H9 (cell line): ENCODE results near the gene SLC22A3. TPM values are rescaled to one million over a fixed set of nuclear protein-coding genes. Genes with fewer than 3 reads are reported as not detected.

Experiments used
- DNase-seq: peaks from one replicate; pipeline ENCODE4 v3.0.0-alpha.2; 2017
- H2AFZ ChIP-seq: one replicate; pipeline ENCODE4 v1.6.1; 2013; ENCODE audit warnings: mild to moderate bottlenecking, low read length, control low read depth, moderate library complexity
- H2AK5ac ChIP-seq: 2 replicates; pipeline ENCODE4 v1.6.1; 2013; ENCODE audit warnings: low read length, control low read depth, mixed read lengths; ENCODE audit not compliant: insufficient read length
- H2BK120ac ChIP-seq: one replicate; pipeline ENCODE4 v1.6.1; 2013; ENCODE audit warnings: low read depth, mild to moderate bottlenecking, low read length, control low read depth, inconsistent platforms; ENCODE audit not compliant: poor library complexity, severe bottlenecking
- H2BK12ac ChIP-seq: 2 replicates; pipeline ENCODE4 v1.6.1; 2013; ENCODE audit warnings: low read length, control low read depth, mixed read lengths, low read depth; ENCODE audit not compliant: insufficient read length
- H2BK15ac ChIP-seq: 2 replicates; pipeline ENCODE4 v1.6.1; 2013; ENCODE audit warnings: low read depth, low read length, control low read depth
- H2BK20ac ChIP-seq: one replicate; pipeline ENCODE4 v1.6.1; 2013; ENCODE audit warnings: low read depth, mild to moderate bottlenecking, low read length, control low read depth, inconsistent platforms; ENCODE audit not compliant: poor library complexity, severe bottlenecking
- H2BK5ac ChIP-seq: 2 replicates; pipeline ENCODE4 v1.6.1; 2013; ENCODE audit warnings: low read length, control low read depth, mixed read lengths; ENCODE audit not compliant: insufficient read length
- H3K14ac ChIP-seq: 2 replicates; pipeline ENCODE4 v1.6.1; 2013; ENCODE audit warnings: low read length, control low read depth; ENCODE audit not compliant: insufficient read depth
- H3K18ac ChIP-seq: 2 replicates; pipeline ENCODE4 v1.6.1; 2013; ENCODE audit warnings: low read depth, mild to moderate bottlenecking, mixed read lengths, low read length, control low read depth; ENCODE audit not compliant: insufficient read length
- H3K23ac ChIP-seq: 2 replicates; pipeline ENCODE4 v1.6.1; 2013; ENCODE audit warnings: low read length, control low read depth, mixed read lengths, low read depth; ENCODE audit not compliant: insufficient read length
- H3K23me2 ChIP-seq: 2 replicates; pipeline ENCODE4 v1.6.1; 2013; ENCODE audit warnings: low read depth, mild to moderate bottlenecking, mixed read lengths, low read length, control low read depth; ENCODE audit not compliant: insufficient read length, poor library complexity, severe bottlenecking
- H3K27ac ChIP-seq: 2 replicates; pipeline ENCODE4 v1.5.1; 2013; ENCODE audit warnings: low read length, control low read depth, mixed read lengths, low read depth; ENCODE audit not compliant: insufficient read length
- H3K27me3 ChIP-seq: 2 replicates; pipeline ENCODE4 v1.6.1; 2013; ENCODE audit warnings: low read length, control low read depth, inconsistent platforms; ENCODE audit not compliant: insufficient read depth
- H3K4ac ChIP-seq: 2 replicates; pipeline ENCODE4 v1.6.1; 2013; ENCODE audit warnings: low read depth, mild to moderate bottlenecking, control low read depth, inconsistent platforms, low read length, moderate library complexity
- H3K4me1 ChIP-seq: 2 replicates; pipeline ENCODE4 v1.6.1; 2013; ENCODE audit warnings: low read length, control low read depth, inconsistent platforms; ENCODE audit not compliant: insufficient read depth
- H3K4me2 ChIP-seq: 2 replicates; pipeline ENCODE4 v1.6.1; 2013; ENCODE audit warnings: low read length, control low read depth, mixed read lengths; ENCODE audit not compliant: insufficient read length, insufficient read depth
- H3K56ac ChIP-seq: 2 replicates; pipeline ENCODE4 v1.6.1; 2013; ENCODE audit warnings: low read depth, mild to moderate bottlenecking, mixed read lengths, low read length, control low read depth; ENCODE audit not compliant: insufficient read length
- H3K79me1 ChIP-seq: 2 replicates; pipeline ENCODE4 v1.6.1; 2013; ENCODE audit warnings: low read depth, mild to moderate bottlenecking, moderate library complexity, low read length, control low read depth, inconsistent platforms; ENCODE audit not compliant: insufficient read depth, poor library complexity, severe bottlenecking
- H3K79me2 ChIP-seq: 2 replicates; pipeline ENCODE4 v1.6.1; 2013; ENCODE audit warnings: low read length, control low read depth, inconsistent platforms; ENCODE audit not compliant: insufficient read depth
- H3K9ac ChIP-seq: 2 replicates; pipeline ENCODE4 v1.6.1; 2013; ENCODE audit warnings: low read length, control low read depth, mixed read lengths; ENCODE audit not compliant: insufficient read length; ENCODE audit errors: extremely low read depth
- H3K9me3 ChIP-seq: one replicate; pipeline ENCODE4 v1.6.1; 2013; ENCODE audit warnings: low read depth, low read length, inconsistent platforms; ENCODE audit not compliant: control insufficient read depth
- H3T11ph ChIP-seq: one replicate; pipeline ENCODE4 v1.6.1; 2013; ENCODE audit warnings: mild to moderate bottlenecking, low read length, control low read depth, inconsistent platforms
- H4K20me1 ChIP-seq: one replicate; pipeline ENCODE4 v1.6.1; 2013; ENCODE audit not compliant: control insufficient read depth, insufficient read length, insufficient read depth
- H4K5ac ChIP-seq: 2 replicates; pipeline ENCODE4 v1.6.1; 2013; ENCODE audit warnings: low read depth, mild to moderate bottlenecking, mixed read lengths, low read length, control low read depth; ENCODE audit not compliant: insufficient read length
- H4K8ac ChIP-seq: replicated peaks from 2 replicates; pipeline ENCODE4 v1.6.1; 2013; ENCODE audit warnings: low read length, control low read depth, mixed read lengths, low read depth; ENCODE audit not compliant: insufficient read length
- H4K91ac ChIP-seq: 2 replicates; pipeline ENCODE4 v1.6.1; 2013; ENCODE audit warnings: low read depth, mild to moderate bottlenecking, moderate library complexity, mixed read lengths, low read length, control low read depth; ENCODE audit not compliant: insufficient read length
- H3K27ac Mint-ChIP-seq, 3 experiments: 2 replicates in 2 of 3; 3 replicates in 1 of 3; pipeline ENCODE4 v1.8.0; 2020 to 2021; ENCODE audit warnings: mixed read lengths in 3 of 3, mild to moderate bottlenecking in 1 of 3, moderate library complexity in 1 of 3
- H3K27me3 Mint-ChIP-seq: 2 replicates; pipeline ENCODE4 v1.8.0; 2021; ENCODE audit warnings: low read depth, mild to moderate bottlenecking, moderate library complexity, mixed read lengths
- H3K36me3 Mint-ChIP-seq, 3 experiments: 2 replicates in 2 of 3; 3 replicates in 1 of 3; pipeline ENCODE4 v1.8.0; 2020 to 2021; ENCODE audit warnings: low read depth in 3 of 3, mixed read lengths in 3 of 3; ENCODE audit not compliant: insufficient read depth in 1 of 3
- H3K4me1 Mint-ChIP-seq, 2 experiments: 2 replicates each; pipeline ENCODE4 v1.8.0; 2020; ENCODE audit warnings: mixed read lengths in 2 of 2
- H3K4me3 Mint-ChIP-seq, 2 experiments: 2 replicates in 1 of 2; 3 replicates in 1 of 2; pipeline ENCODE4 v1.8.0; 2020 to 2021; ENCODE audit warnings: mild to moderate bottlenecking in 2 of 2, mixed read lengths in 2 of 2, moderate library complexity in 1 of 2
- H3K9me3 Mint-ChIP-seq, 2 experiments: 2 replicates in 1 of 2; 3 replicates in 1 of 2; pipeline ENCODE4 v1.8.0; 2020; ENCODE audit warnings: mild to moderate bottlenecking in 2 of 2, mixed read lengths in 2 of 2, moderate library complexity in 1 of 2
- CTCF ChIP-seq: fragments of 200-600 bp; sonication (generic); conservative IDR thresholded peaks from 3 replicates; pipeline ENCODE4 v1.8.0; 2021; ENCODE audit warnings: antibody characterized with exemption, mild to moderate bottlenecking
- WGBS: extraction: QIAGEN DNeasy Blood & Tissue Kit; methylation state at CpG from one replicate; pipeline ENCODE4 v1.1.7; 2013; ENCODE audit warnings: missing lambda C conversion rate, low lambda C conversion rate, mixed read lengths; ENCODE audit not compliant: insufficient read length; ENCODE audit errors: extremely low coverage; 5-methylcytosine and 5-hydroxymethylcytosine counted together
- total RNA-seq: library from RNA; stranded (reverse); gene quantifications from 2 replicates; pipeline ENCODE4 v1.2.1, GENCODE V29; 2021

SLC22A3 gene
- total RNA-seq, 1 experiment from 2014 or later = 2.7 TPM

DNA sequence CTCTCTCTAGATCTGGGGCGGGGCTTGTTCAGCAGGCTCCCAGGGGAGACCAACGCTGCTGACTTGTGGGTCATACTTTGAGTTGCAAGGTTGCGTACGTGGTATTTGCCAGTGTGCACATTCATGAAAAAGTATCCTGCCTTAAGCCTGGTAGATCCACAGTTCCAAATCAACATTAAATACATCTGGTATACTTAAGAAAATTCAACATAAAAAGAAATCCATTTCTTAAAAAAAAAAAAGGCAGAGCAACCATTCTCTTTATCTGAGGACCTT is 81.4 kb downstream of the SLC22A3 start:
- no peaks in the 10 kb centered on the region for H3K9me3 ChIP-seq
- no peaks in the 10 kb centered on the region; the same call in 1 of the 2 replicates for H3K4me1 ChIP-seq
- no peak overlapping the region for H4K8ac ChIP-seq
- H4K20me1 ChIP-seq = no peaks in the 10 kb centered on the region
- H2BK15ac ChIP-seq = no peak overlapping the region
- Mint-ChIP-seq H3K27me3 (no peaks in the 10 kb centered on the region), H3K36me3 (no peaks in the 10 kb centered on the region), H3K4me3 (no peak overlapping the region), H3K4me1 (peaks cover 23 to 27% of the 10 kb centered on the region in 2 experiments), H3K27ac (peak overlapping the region; percentile 20 to 59 (median 20); a peak in 4 of 7 replicates), H3K9me3 (no peaks in the 10 kb centered on the region; a peak in 1 of 5 replicates)
- H3K18ac ChIP-seq = no peak overlapping the region
- H3K23ac ChIP-seq = no peak overlapping the region
- no peak overlapping the region for H3K56ac ChIP-seq
- no peak overlapping the region for H2BK5ac ChIP-seq
- no peak overlapping the region for H2AFZ ChIP-seq
- H3K79me1 ChIP-seq = no peaks in the 10 kb centered on the region
- H3K14ac ChIP-seq = no peak overlapping the region
- no peak overlapping the region for H3K27ac ChIP-seq
- H3T11ph ChIP-seq = no peak overlapping the region
- H3K79me2 ChIP-seq = no peaks in the 10 kb centered on the region
- H2BK120ac ChIP-seq = no peak overlapping the region
- H3K27me3 ChIP-seq = no peaks in the 10 kb centered on the region
- no CpG with 5 or more reads among the region's 4 CpGs for WGBS
- no peak overlapping the region for H4K5ac ChIP-seq
- no peak overlapping the region for H2BK20ac ChIP-seq
- H2AK5ac ChIP-seq = no peak overlapping the region
- no peak overlapping the region for H2BK12ac ChIP-seq
- no peak for TF ChIP-seq CTCF
- no peak overlapping the region for H3K9ac ChIP-seq
- no peak overlapping the region for H3K4ac ChIP-seq
- no peaks in the 10 kb centered on the region for H3K23me2 ChIP-seq
- DNase-seq = no peak
- no peak overlapping the region for H4K91ac ChIP-seq
- no peak overlapping the region for H3K4me2 ChIP-seq
